K562 treated with DMSO at 1 percent for 12 hours (cell line): Measurements from ENCODE around the gene HNRNPUL1. TPM values are rescaled to one million over a fixed set of nuclear protein-coding genes. Genes with fewer than 3 reads are reported as not detected.

Experiments
- total RNA-seq: library from RNA; unstranded; fragments of 300-600 nt; gene quantifications from 2 replicates; pipeline ENCODE4 v1.2.3, GENCODE V29; 2022; ENCODE audit not compliant: insufficient read depth

The HNRNPUL1 gene
- 66.0 and 143 TPM in 2 replicates for total RNA-seq

DNA sequence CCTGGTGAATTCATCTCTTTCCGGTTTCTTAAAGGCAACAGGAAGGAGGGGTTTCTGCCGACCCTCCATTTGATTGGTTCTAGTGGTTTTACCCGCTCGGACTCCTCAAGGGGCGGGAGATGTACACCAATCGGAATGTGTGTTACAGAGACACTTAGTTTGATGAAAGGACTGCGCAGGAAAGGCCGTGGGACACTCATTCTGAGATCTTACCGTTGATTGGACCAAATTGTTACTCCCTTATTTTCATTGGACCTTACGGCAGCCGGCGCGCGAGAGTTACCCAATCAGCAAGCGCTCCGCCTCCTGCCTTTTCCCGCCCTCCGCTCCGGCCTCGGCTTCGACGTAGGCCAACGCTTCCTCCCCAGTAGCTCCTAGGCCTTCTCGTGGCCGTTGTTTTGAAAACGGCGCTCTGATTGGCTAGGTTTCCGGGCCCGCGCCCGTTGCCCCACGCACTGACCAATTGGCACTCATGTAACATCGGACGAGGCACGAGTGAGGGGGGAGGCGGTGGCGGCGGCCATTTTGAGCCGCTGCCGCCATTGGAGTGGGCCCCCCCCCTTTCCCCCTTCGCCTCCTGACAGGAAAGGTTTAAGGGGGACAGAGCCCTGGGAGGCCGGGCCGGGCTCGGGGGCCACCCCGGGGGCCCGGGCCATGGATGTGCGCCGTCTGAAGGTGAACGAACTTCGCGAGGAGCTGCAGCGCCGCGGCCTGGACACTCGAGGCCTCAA, at the start of gene HNRNPUL1:
HNRNPUL1 (plus strand) TSS at position 523 of the 731 bp plus-strand sequence; CDS start at position 655, 132 bp downstream.

GRCh38 chr19:41218615-41219507, 45.3 kb upstream of the HNRNPUL1 start, which contains the start of gene AXL:
Gene AXL (plus strand): TSS chr19:41219223. CDS start chr19:41219393, 170 bp downstream.

DNA sequence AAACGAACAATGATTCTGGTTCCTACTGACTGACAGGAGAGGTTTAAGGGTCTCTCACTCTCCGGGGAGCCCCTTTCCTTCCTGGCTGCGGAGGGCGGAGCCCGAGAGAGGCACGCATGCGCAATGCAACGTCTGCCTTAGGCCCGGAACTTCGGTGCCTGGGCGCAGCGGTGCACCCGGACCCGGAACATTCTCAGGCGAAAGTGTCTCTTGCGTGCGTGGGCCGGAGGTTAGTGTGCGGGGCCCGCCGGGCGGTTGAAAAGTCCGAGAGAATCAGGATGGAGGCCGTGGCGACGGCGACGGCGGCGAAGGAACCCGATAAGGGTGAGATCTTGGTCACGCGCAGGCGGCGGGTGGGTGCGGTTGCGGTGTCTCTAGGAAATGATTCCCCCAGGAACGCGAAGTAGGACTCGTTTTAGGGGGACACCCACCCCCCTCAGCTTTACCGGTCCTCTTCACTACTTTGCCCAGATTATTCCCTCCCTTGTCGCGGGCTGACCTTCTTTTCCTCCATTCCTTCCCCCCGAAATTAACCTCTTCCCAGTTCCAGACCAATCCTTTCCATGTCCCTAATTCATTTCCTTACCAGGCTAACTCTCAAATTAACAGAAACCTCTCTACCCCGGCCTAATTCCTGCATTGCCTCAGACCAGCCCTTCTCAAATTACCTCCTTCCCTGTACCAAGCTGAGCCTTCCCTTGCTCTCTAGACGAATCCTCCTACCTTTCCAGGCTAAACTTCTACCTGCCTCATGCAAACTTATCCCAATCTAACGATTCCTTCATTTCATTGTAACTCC, 46.1 kb downstream of the HNRNPUL1 start, which contains the start of gene CCDC97:
CCDC97 (plus strand) TSS at position 140 of the 799 bp plus-strand sequence; CDS start at position 279, 139 bp downstream.

GRCh38 chr19:41353466-41354342, 89.5 kb downstream of the HNRNPUL1 start, which contains the start of gene TGFB1:
Gene TGFB1 (minus strand): TSS chr19:41353922. CDS start chr19:41353044, 878 bp downstream.

Other genes with a start within 250 kb of the HNRNPUL1 start
- gene CYP2A13, start 175.9 kb upstream of the HNRNPUL1 start, total RNA-seq: not detected in 2 replicates
- gene CYP2F1, start 149.9 kb upstream of the HNRNPUL1 start, total RNA-seq: 1.9 TPM in 1 of 2 replicates, not detected in the other
- gene CYP2S1, start 71.2 kb upstream of the HNRNPUL1 start, total RNA-seq: 0.48 and 4.7 TPM in 2 replicates
- 0.36 and 0.54 TPM in 2 replicates for gene AXL, start 45.1 kb upstream of the HNRNPUL1 start, total RNA-seq
- gene CCDC97, start 45.8 kb downstream of the HNRNPUL1 start, total RNA-seq: 16.6 and 31.0 TPM in 2 replicates
- 110 and 167 TPM in 2 replicates for gene TGFB1, start 89.5 kb downstream of the HNRNPUL1 start, total RNA-seq
- gene B9D2, start 99.8 kb downstream of the HNRNPUL1 start, total RNA-seq: 6.0 and 11.1 TPM in 2 replicates
- 3.5 and 8.5 TPM in 2 replicates for gene TMEM91, start 112.2 kb downstream of the HNRNPUL1 start, total RNA-seq
- gene EXOSC5, start 133.0 kb downstream of the HNRNPUL1 start, total RNA-seq: 24.0 and 41.4 TPM in 2 replicates
- 49.9 and 53.6 TPM in 2 replicates for gene BCKDHA, start 133.4 kb downstream of the HNRNPUL1 start, total RNA-seq
- 7.2 and 7.6 TPM in 2 replicates for gene B3GNT8, start 163.0 kb downstream of the HNRNPUL1 start, total RNA-seq
- gene DMAC2, start 175.5 kb downstream of the HNRNPUL1 start, total RNA-seq: 56.0 and 67.7 TPM in 2 replicates
- gene ERICH4, start 178.8 kb downstream of the HNRNPUL1 start, total RNA-seq: not detected in 2 replicates